GM20431 (cell line): ENCODE results near the gene ADGRL3.
"Not testable (repeated sequence)": the region's sequence is repeated elsewhere in the genome, so short reads cannot be mapped to it uniquely, and the experiment has no call there.

ENCODE experiments used
- in situ Hi-C: fragments of 300-500 bp; cut with MseI, MboI; formaldehyde crosslinking; loops from one replicate; pipeline ENCODE4 v1.15.0; 2020; ENCODE audit warnings: low sequenced_read_pairs; ENCODE audit not compliant: unreplicated experiment

The ADGRL3 gene

GRCh38 chr4:61335241-61335763 is 135.2 kb downstream of the ADGRL3 start:
- in situ Hi-C loops, result no loop called here

- in situ Hi-C loops, result no loop called here
These were observed 136.4 kb downstream of the ADGRL3 start for GRCh38 chr4:61336488-61336887.

GRCh38 chr4:61336916-61337315 is 136.8 kb downstream of the ADGRL3 start:
- in situ Hi-C loops, result no loop called here

- in situ Hi-C loops, result no loop called here
These were observed 141.9 kb downstream of the ADGRL3 start for GRCh38 chr4:61342061-61342460.

GRCh38 chr4:61350932-61351331 is 150.8 kb downstream of the ADGRL3 start:
- in situ Hi-C loops, result no loop called here

GRCh38 chr4:61356696-61357095 is 156.6 kb downstream of the ADGRL3 start:
- in situ Hi-C loops, result no loop called here

- in situ Hi-C loops, result no loop called here
These were observed 159.2 kb downstream of the ADGRL3 start for GRCh38 chr4:61359301-61359700.

- in situ Hi-C loops, result not testable (repeated sequence)
These were observed 172.7 kb downstream of the ADGRL3 start for GRCh38 chr4:61372817-61373216.

GRCh38 chr4:61373901-61374440 is 173.8 kb downstream of the ADGRL3 start:
- in situ Hi-C loops, result no loop called here

GRCh38 chr4:61374447-61374891 is 174.3 kb downstream of the ADGRL3 start:
- in situ Hi-C loops, result no loop called here

- in situ Hi-C loops, result no loop called here
These were observed 175.2 kb downstream of the ADGRL3 start for GRCh38 chr4:61375301-61375700.

GRCh38 chr4:61376301-61376700 is 176.2 kb downstream of the ADGRL3 start:
- in situ Hi-C loops, result no loop called here

GRCh38 chr4:61379406-61379805 is 179.3 kb downstream of the ADGRL3 start:
- in situ Hi-C loops, result no loop called here

GRCh38 chr4:61380865-61381264 is 180.7 kb downstream of the ADGRL3 start:
- in situ Hi-C loops, result no loop called here

GRCh38 chr4:61385256-61385655 is 185.1 kb downstream of the ADGRL3 start:
- in situ Hi-C loops, result no loop called here

- in situ Hi-C loops, result not testable (repeated sequence)
These were observed 187.2 kb downstream of the ADGRL3 start for GRCh38 chr4:61387372-61387771.

GRCh38 chr4:61389640-61390039 is 189.5 kb downstream of the ADGRL3 start:
- in situ Hi-C loops, result no loop called here

- in situ Hi-C loops, result no loop called here
These were observed 195.6 kb downstream of the ADGRL3 start for GRCh38 chr4:61395754-61396153.

GRCh38 chr4:61397174-61397573 is 197.0 kb downstream of the ADGRL3 start:
- in situ Hi-C loops, result no loop called here

- in situ Hi-C loops, result no loop called here
These were observed 200.4 kb downstream of the ADGRL3 start for GRCh38 chr4:61400439-61401038.

- in situ Hi-C loops, result no loop called here
These were observed 201.6 kb downstream of the ADGRL3 start for GRCh38 chr4:61401771-61402170.

- in situ Hi-C loops, result no loop called here
These were observed 205.2 kb downstream of the ADGRL3 start for GRCh38 chr4:61405307-61405706.
